ENCODE data around the gene RENBP. TPM values are rescaled to one million over a fixed set of nuclear protein-coding genes. Genes with fewer than 3 reads are reported as not detected.

Gene RENBP
- total RNA-seq, 1 experiment from 2014 or later, result 7.1 TPM

DNA sequence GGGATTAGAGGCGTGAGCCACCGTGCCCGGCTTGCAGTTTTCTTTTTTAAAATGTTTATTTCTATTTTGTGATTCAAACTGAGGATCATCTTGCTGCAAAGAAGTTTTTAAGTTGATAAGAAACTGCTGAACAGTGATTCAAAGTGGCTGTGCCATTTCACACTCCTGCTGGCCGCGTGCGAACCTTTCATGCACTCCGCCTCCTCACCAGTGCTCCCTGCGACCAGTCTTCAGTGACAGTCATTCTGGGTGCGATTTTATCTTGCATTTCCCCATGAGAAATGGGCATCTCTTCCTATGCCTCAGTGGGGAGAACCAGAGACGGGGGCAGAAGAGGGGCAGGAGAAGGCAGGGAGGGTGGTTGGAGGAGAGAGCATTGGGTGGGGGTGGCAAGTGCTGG is 49.5 kb upstream of the RENBP start:
- no peak overlapping the region for H3K9ac ChIP-seq (ENCODE audit: extremely low read depth, insufficient read length, low read length)
- Mint-ChIP-seq H3K4me3 (no peak overlapping the region), H3K27me3 (ENCODE audit: low read depth) (peaks cover 2% of the 10 kb centered on the region; the same call in 1 of the 2 replicates), H3K9me3 (peaks cover 78 to 83% of the 10 kb centered on the region in 2 experiments), H3K4me1 (no peaks in the 10 kb centered on the region), H3K36me3 (ENCODE audit: insufficient read depth in 1 of 3, low read depth in 3 of 3) (peaks cover 5% of the 10 kb centered on the region in 3 experiments; a peak in 5 of 7 replicates), H3K27ac (no peak overlapping the region)
- H4K20me1 ChIP-seq (ENCODE audit: control insufficient read depth, insufficient read depth, insufficient read length), result no peaks in the 10 kb centered on the region
- no CpG with 5 or more reads among the region's 10 CpGs for WGBS (ENCODE audit: extremely low coverage, insufficient read length, low lambda C conversion rate)
- no peak overlapping the region for H3K14ac ChIP-seq (ENCODE audit: insufficient read depth, low read length)
- H3K4me1 ChIP-seq (ENCODE audit: insufficient read depth, low read length), result no peaks in the 10 kb centered on the region
- H3K79me2 ChIP-seq (ENCODE audit: insufficient read depth, low read length), result no peaks in the 10 kb centered on the region
- H3K56ac ChIP-seq (ENCODE audit: insufficient read length, low read depth, low read length), result no peak overlapping the region
- H3T11ph ChIP-seq (ENCODE audit: low read length), result no peak overlapping the region
- no peak overlapping the region for H3K27ac ChIP-seq (ENCODE audit: insufficient read length, low read depth, low read length)
- no peaks in the 10 kb centered on the region for H3K79me1 ChIP-seq (ENCODE audit: insufficient read depth, low read depth, low read length, poor library complexity, severe bottlenecking)
- no peak overlapping the region for H2BK15ac ChIP-seq (ENCODE audit: low read depth, low read length)
- H4K8ac ChIP-seq (replicated peaks; ENCODE audit: insufficient read length, low read depth, low read length), result no peak overlapping the region
- no peak overlapping the region for H3K4me2 ChIP-seq (ENCODE audit: insufficient read depth, insufficient read length, low read length)
- H3K4ac ChIP-seq (ENCODE audit: low read depth, low read length), result no peak overlapping the region
- H2AK5ac ChIP-seq (ENCODE audit: insufficient read length, low read length), result no peak overlapping the region
- DNase-seq, result no peak
- no peak for TF ChIP-seq CTCF (conservative IDR thresholded peaks at IDR 0.05)
- no peak overlapping the region for H2BK5ac ChIP-seq (ENCODE audit: insufficient read length, low read length)
- no peak overlapping the region for H2BK120ac ChIP-seq (ENCODE audit: low read depth, low read length, poor library complexity, severe bottlenecking)
- H3K27me3 ChIP-seq (ENCODE audit: insufficient read depth, low read length), result no peaks in the 10 kb centered on the region
- no peak overlapping the region for H4K91ac ChIP-seq (ENCODE audit: insufficient read length, low read depth, low read length)
- peaks cover 5% of the 10 kb centered on the region for H3K9me3 ChIP-seq (ENCODE audit: control insufficient read depth, low read depth, low read length)
- no peak overlapping the region for H3K23ac ChIP-seq (ENCODE audit: insufficient read length, low read depth, low read length)
- no peak overlapping the region for H4K5ac ChIP-seq (ENCODE audit: insufficient read length, low read depth, low read length)
- no peak overlapping the region for H2BK12ac ChIP-seq (ENCODE audit: insufficient read length, low read depth, low read length)
- H3K18ac ChIP-seq (ENCODE audit: insufficient read length, low read depth, low read length), result no peak overlapping the region
- H2BK20ac ChIP-seq (ENCODE audit: low read depth, low read length, poor library complexity, severe bottlenecking), result no peak overlapping the region
- no peak overlapping the region for H2AFZ ChIP-seq (ENCODE audit: low read length)
- H3K23me2 ChIP-seq (ENCODE audit: insufficient read length, low read depth, low read length, poor library complexity, severe bottlenecking), result no peaks in the 10 kb centered on the region
